PC-3 (cell line): ENCODE data around the gene CREM. TPM values are rescaled to one million over a fixed set of nuclear protein-coding genes. Genes with fewer than 3 reads are reported as not detected.

Experiments used
- ATAC-seq: fragments of 200-7000 bp; cut with Tn5 transposase; 2 replicates; pipeline ENCODE4 v1.9.1; 2020; ENCODE audit warnings: mild to moderate bottlenecking, moderate library complexity
- BruUV-seq: library from RNA; stranded (reverse); fragments of 400-500 nt; replicated peaks from 2 replicates; lab custom pipeline; 2021; lab: Mats Ljungman, UMichigan
- CTCF ChIA-PET: fragments of 300-600 bp; sonication (Branson Sonifier 250); formaldehyde crosslinking; loops from one replicate; lab custom pipeline; 2022; ENCODE audit warnings: antibody characterized with exemption; lab: Charles Lee
- POLR2A ChIA-PET: fragments of 300-600 bp; sonication (Branson Sonifier 250); formaldehyde crosslinking; loops from one replicate; lab custom pipeline; 2022; ENCODE audit warnings: antibody characterized with exemption; ENCODE audit not compliant: unreplicated experiment; lab: Charles Lee
- DNase-seq: peaks from one replicate; pipeline ENCODE4 v3.0.0-alpha.2; 2015
- H2AFZ ChIP-seq: fragments of 300-600 bp; sonication (generic); 2 replicates; pipeline ENCODE4 v1.6.0; 2016; ENCODE audit warnings: antibody characterized with exemption, low read length
- H3F3A ChIP-seq: fragments of 300-600 bp; sonication (generic); one replicate; pipeline ENCODE4 v1.6.0; 2017; ENCODE audit warnings: antibody characterized with exemption, low read length, control low read depth, mild to moderate bottlenecking; ENCODE audit not compliant: unreplicated experiment
- H3K27ac ChIP-seq: fragments of 300-600 bp; sonication (generic); 2 replicates; pipeline ENCODE4 v1.5.1; 2016; ENCODE audit warnings: mild to moderate bottlenecking, low read length
- H3K27me3 ChIP-seq: fragments of 300-600 bp; sonication (generic); 2 replicates; pipeline ENCODE4 v1.6.1; 2016; ENCODE audit warnings: low read length, mixed read lengths
- H3K36me3 ChIP-seq: fragments of 300-600 bp; sonication (generic); 2 replicates; pipeline ENCODE4 v1.6.1; 2016; ENCODE audit warnings: low read depth, mixed run types, low read length, mixed read lengths
- H3K4me1 ChIP-seq: fragments of 300-600 bp; sonication (generic); 2 replicates; pipeline ENCODE4 v1.5.1; 2016; ENCODE audit warnings: low read length; ENCODE audit not compliant: insufficient read depth
- H3K4me2 ChIP-seq: fragments of 300-600 bp; sonication (generic); 2 replicates; pipeline ENCODE4 v1.6.0; 2016; ENCODE audit warnings: low read length
- H3K4me3 ChIP-seq: fragments of 300-600 bp; sonication (generic); 2 replicates; pipeline ENCODE4 v1.5.1; 2016; ENCODE audit warnings: mild to moderate bottlenecking, low read length, mixed read lengths
- H3K79me2 ChIP-seq: fragments of 300-600 bp; sonication (generic); 2 replicates; pipeline ENCODE4 v1.6.1; 2017; ENCODE audit warnings: low read length, mixed read lengths
- H3K9ac ChIP-seq: fragments of 300-600 bp; sonication (generic); 2 replicates; pipeline ENCODE4 v1.6.0; 2016; ENCODE audit warnings: mild to moderate bottlenecking, low read length
- H3K9me2 ChIP-seq: fragments of 300-600 bp; sonication (generic); replicated peaks from 2 replicates; pipeline ENCODE4 v1.6.1; 2016; ENCODE audit warnings: mixed run types, low read length, mixed read lengths
- H3K9me3 ChIP-seq: fragments of 300-600 bp; sonication (generic); 2 replicates; pipeline ENCODE4 v1.6.1; 2016; ENCODE audit warnings: low read length, mixed read lengths
- H4K20me1 ChIP-seq: fragments of 300-600 bp; sonication (generic); 2 replicates; pipeline ENCODE4 v1.6.1; 2016; ENCODE audit warnings: low read length, mixed read lengths
- CTCF ChIP-seq: fragments of 300-600 bp; sonication (generic); conservative IDR thresholded peaks from 2 replicates; pipeline ENCODE4 v1.5.1; 2017; ENCODE audit warnings: antibody characterized with exemption, low read depth, mild to moderate bottlenecking, low read length
- EZH2 ChIP-seq: fragments of 300-600 bp; sonication (generic); IDR thresholded peaks from one replicate; pipeline ENCODE4 v1.6.1; 2017; ENCODE audit warnings: antibody characterized with exemption, mild to moderate bottlenecking, low read length; ENCODE audit not compliant: unreplicated experiment
- EZH2phosphoT487 ChIP-seq: fragments of 300-600 bp; sonication (generic); IDR thresholded peaks from 2 replicates; pipeline ENCODE4 v1.6.1; 2018; ENCODE audit warnings: mild to moderate bottlenecking, antibody characterized with exemption, low read length, borderline replicate concordance
- intact Hi-C: fragments of 100-400 bp; cut with micrococcal nuclease; formaldehyde crosslinking; loops from 2 replicates; pipeline ENCODE4 v1.9.0; 2023
- total RNA-seq: library from RNA; depleted of rRNA; stranded (reverse); fragments of >200 nt; gene quantifications from 2 replicates; pipeline ENCODE4 v1.2.3, GENCODE V29; 2014

The CREM gene
- total RNA-seq, 1 experiment from 2014 or later = 195 TPM

- no peak overlapping the region for H2AFZ ChIP-seq
- H3K27me3 ChIP-seq = no peaks in the 10 kb centered on the region
- DNase-seq (no peak), ATAC-seq (no peak)
- H3K27ac ChIP-seq = no peak overlapping the region
- peaks cover under 1% of the 10 kb centered on the region; the same call in 1 of the 2 replicates for H3K4me1 ChIP-seq
- H3K36me3 ChIP-seq = no peaks in the 10 kb centered on the region
- H3F3A ChIP-seq = no peaks in the 10 kb centered on the region
- H3K9ac ChIP-seq = no peak overlapping the region
- no peaks in the 10 kb centered on the region for H3K9me2 ChIP-seq
- no peaks in the 10 kb centered on the region for H4K20me1 ChIP-seq
- no peak overlapping the region for H3K4me3 ChIP-seq
- ChIA-PET CTCF (no interaction called here), POLR2A (interaction anchor here (0.5 to 0.6 kb wide), 3 partner anchors 9 to 1331 kb away, joined by 6 to 13 read pairs (median 8); no protein-coding TSS in a partner anchor)
- intact Hi-C loops = no loop called here
- H3K79me2 ChIP-seq = no peaks in the 10 kb centered on the region
- no TSS peak for BruUV-seq
- no peak overlapping the region for H3K4me2 ChIP-seq
- H3K9me3 ChIP-seq = peaks cover 10% of the 10 kb centered on the region
- TF ChIP-seq EZH2 (no peak), EZH2phosphoT487 (no peak), CTCF (no peak)
Measured at GRCh38 chr10:35096312-35096711, 30.3 kb upstream of the CREM start.

GRCh38 chr10:35097510-35097909 lies 29.1 kb upstream of the CREM start:
- POLR2A ChIA-PET = interaction anchor here (0.7 kb wide), 1 partner anchor 120 kb away, joined by 3 read pairs; no protein-coding TSS in a partner anchor
- no TSS peak for BruUV-seq
- Histone ChIP-seq H3K4me2 (no peak overlapping the region), H3K27me3 (no peaks in the 10 kb centered on the region), H3K9ac (no peak overlapping the region), H4K20me1 (no peaks in the 10 kb centered on the region), H2AFZ (no peak overlapping the region), H3K9me2 (no peaks in the 10 kb centered on the region), H3K4me1 (no peaks in the 10 kb centered on the region), H3K79me2 (no peaks in the 10 kb centered on the region), H3K9me3 (peaks cover 8% of the 10 kb centered on the region), H3F3A (no peaks in the 10 kb centered on the region), H3K36me3 (no peaks in the 10 kb centered on the region), H3K4me3 (no peak overlapping the region), H3K27ac (no peak overlapping the region)
- ATAC-seq = no peak
- DNase-seq = no peak
- intact Hi-C loops = no loop called here
- TF ChIP-seq CTCF (no peak), EZH2 (no peak), EZH2phosphoT487 (no peak)
- CTCF ChIA-PET = interaction anchor here (0.7 kb wide), 1 partner anchor 333 kb away, joined by 4 read pairs; no protein-coding TSS in a partner anchor

GRCh38 chr10:35103882-35104281 lies 22.8 kb upstream of the CREM start:
- Histone ChIP-seq H3K4me3 (no peak overlapping the region), H3K79me2 (no peaks in the 10 kb centered on the region), H3F3A (no peaks in the 10 kb centered on the region), H3K9me2 (no peaks in the 10 kb centered on the region), H3K4me1 (no peaks in the 10 kb centered on the region), H3K27ac (no peak overlapping the region), H3K27me3 (no peaks in the 10 kb centered on the region), H3K36me3 (no peaks in the 10 kb centered on the region), H3K9me3 (no peaks in the 10 kb centered on the region), H2AFZ (no peak overlapping the region), H3K4me2 (no peak overlapping the region), H4K20me1 (no peaks in the 10 kb centered on the region), H3K9ac (no peak overlapping the region)
- POLR2A ChIA-PET = no interaction called here
- CTCF ChIA-PET = interaction anchor here (0.6 kb wide), 1 partner anchor 1976 kb away, joined by 6 read pairs; no protein-coding TSS in a partner anchor
- DNase-seq = no peak
- intact Hi-C loops = no loop called here
- no peak for TF ChIP-seq CTCF
- no peak for TF ChIP-seq EZH2phosphoT487
- TF ChIP-seq EZH2 = no peak
- no peak for ATAC-seq
- BruUV-seq = no TSS peak
